SK-N-SH (cell line): Measurements from ENCODE around the gene VAV1. TPM values are rescaled to one million over a fixed set of nuclear protein-coding genes. Genes with fewer than 3 reads are reported as not detected.

Experiments used
- CTCF ChIA-PET: fragments of 300-600, 350-600 bp; formaldehyde crosslinking; extraction: SDS; loops from one replicate; lab custom pipeline; 2021; lab: Yijun Ruan, JAX
- POLR2A ChIA-PET: fragments of 350-600 bp; sonication (Branson Sonifier 250); formaldehyde crosslinking; extraction: SDS; loops from one replicate; lab custom pipeline; 2020; ENCODE audit warnings: antibody characterized with exemption, inconsistent platforms; lab: Yijun Ruan, JAX
- DNase-seq: peaks from one replicate; pipeline ENCODE4 v3.0.0; 2012
- H2AFZ ChIP-seq: fragments of 200-600 bp; sonication (generic); 2 replicates; pipeline ENCODE4 v1.8.1; 2016; ENCODE audit warnings: antibody characterized with exemption, mild to moderate bottlenecking, low read depth
- H3F3A ChIP-seq: fragments of 200-600 bp; sonication (generic); replicated peaks from 2 replicates; pipeline ENCODE3; 2016; ENCODE audit warnings: antibody characterized with exemption, mild to moderate bottlenecking; ENCODE audit not compliant: insufficient read depth
- H3K27ac ChIP-seq, 2 experiments: fragments of 200-500 bp in 1 of 2; fragments of 200-600 bp in 1 of 2; sonication (Bioruptor generic) in 1 of 2; sonication (generic), shearing (Covaris generic) in 1 of 2; 2 replicates each; pipeline versions ENCODE4 v1.5.1 to v1.6.1; 2014 to 2016; ENCODE audit warnings: low read depth in 2 of 2, inconsistent platforms in 1 of 2, low read length in 1 of 2, mild to moderate bottlenecking in 1 of 2, mixed read lengths in 1 of 2
- H3K27me3 ChIP-seq: fragments of 200-600 bp; sonication (generic), shearing (Covaris generic); 2 replicates; pipeline ENCODE4 v1.6.1; 2016; ENCODE audit warnings: mixed run types; ENCODE audit not compliant: insufficient read depth
- H3K36me3 ChIP-seq, 2 experiments: fragments of 200-500 bp in 1 of 2; fragments of 200-600 bp in 1 of 2; sonication (Bioruptor generic) in 1 of 2; sonication (generic) in 1 of 2; replicated peaks in 1 of 2; 2 replicates each; pipeline versions ENCODE3 to v1.5.1; 2014 to 2016; ENCODE audit warnings: low read length in 1 of 2, mild to moderate bottlenecking in 1 of 2; ENCODE audit not compliant: insufficient read depth in 2 of 2, control insufficient read depth in 1 of 2
- H3K4me1 ChIP-seq, 2 experiments: fragments of 200-500 bp in 1 of 2; fragments of 200-600 bp in 1 of 2; sonication (Bioruptor generic) in 1 of 2; sonication (generic), shearing (Covaris generic) in 1 of 2; 2 replicates each; pipeline versions ENCODE4 v1.5.1 to v1.6.1; 2014 to 2016; ENCODE audit warnings: low read depth in 1 of 2, low read length in 1 of 2, mixed run types in 1 of 2; ENCODE audit not compliant: insufficient read depth in 2 of 2, control insufficient read depth in 1 of 2
- H3K4me2 ChIP-seq: fragments of 200-600 bp; sonication (generic), shearing (Covaris generic); 2 replicates; pipeline ENCODE4 v1.6.1; 2017; ENCODE audit warnings: mixed run types
- H3K4me3 ChIP-seq, 2 experiments: fragments of 200-500 bp in 1 of 2; fragments of 200-600 bp in 1 of 2; sonication (Bioruptor generic) in 1 of 2; sonication (generic), shearing (Covaris generic) in 1 of 2; 2 replicates each; pipeline versions ENCODE4 v1.5.1 to v1.8.1; 2014 to 2016; ENCODE audit warnings: low read depth in 2 of 2, inconsistent platforms in 1 of 2, low read length in 1 of 2, mild to moderate bottlenecking in 1 of 2, mixed read lengths in 1 of 2, moderate library complexity in 1 of 2
- H3K79me2 ChIP-seq: fragments of 200-600 bp; sonication (generic); 2 replicates; pipeline ENCODE4 v1.8.1; 2017; ENCODE audit warnings: mild to moderate bottlenecking; ENCODE audit not compliant: insufficient read depth
- H3K9ac ChIP-seq: fragments of 200-600 bp; sonication (generic); 2 replicates; pipeline ENCODE4 v1.6.1; 2017; ENCODE audit warnings: mixed run types
- H3K9me2 ChIP-seq: fragments of 200-600 bp; sonication (generic); 2 replicates; pipeline ENCODE4 v1.6.1; 2017; ENCODE audit warnings: mixed run types
- H3K9me3 ChIP-seq: fragments of 200-600 bp; sonication (generic); 2 replicates; pipeline ENCODE4 v1.6.1; 2017; ENCODE audit warnings: mixed run types, mild to moderate bottlenecking, moderate library complexity
- H4K20me1 ChIP-seq: fragments of 200-600 bp; sonication (generic); 2 replicates; pipeline ENCODE4 v1.6.1; 2017; ENCODE audit warnings: mild to moderate bottlenecking, mixed run types; ENCODE audit not compliant: insufficient read depth
- ELF1 ChIP-seq: IDR thresholded peaks from 2 replicates; pipeline ENCODE4 v1.4.0; 2012
- EP300 ChIP-seq, 2 experiments: IDR thresholded peaks; 2 replicates each; pipeline versions ENCODE4 v1.4.0 to v1.6.1; 2012; ENCODE audit warnings: borderline replicate concordance in 1 of 2, low read depth in 1 of 2, low read length in 1 of 2
- GATA2 ChIP-seq: sonication (generic); formaldehyde crosslinking; IDR thresholded peaks from 2 replicates; pipeline ENCODE4 v1.5.0; 2020; ENCODE audit warnings: mild to moderate bottlenecking, missing genetic modification reagents
- IRF3 ChIP-seq: fragments of 150-350 bp; IDR thresholded peaks from 2 replicates; pipeline ENCODE4 v1.6.1; 2016; ENCODE audit warnings: mild to moderate bottlenecking, low read depth, low read length
- JUND ChIP-seq: IDR thresholded peaks from 2 replicates; pipeline ENCODE4 v1.4.0; 2012
- MEF2A ChIP-seq: IDR thresholded peaks from 2 replicates; pipeline ENCODE4 v1.4.0; 2012; ENCODE audit warnings: low read depth, borderline replicate concordance
- NFIC ChIP-seq: IDR thresholded peaks from 2 replicates; pipeline ENCODE4 v1.4.0; 2012; ENCODE audit warnings: borderline replicate concordance
- NRF1 ChIP-seq: IDR thresholded peaks from 2 replicates; pipeline ENCODE4 v1.6.1; 2012; ENCODE audit warnings: low read depth, mild to moderate bottlenecking, low read length
- PBX3 ChIP-seq: IDR thresholded peaks from 2 replicates; pipeline ENCODE4; 2012
- POLR2AphosphoS5 ChIP-seq: IDR thresholded peaks from 2 replicates; pipeline ENCODE4 v1.6.1; 2012; ENCODE audit warnings: low read depth, low read length
- RAD21 ChIP-seq: IDR thresholded peaks from 2 replicates; pipeline ENCODE4 v1.6.1; 2012; ENCODE audit warnings: mild to moderate bottlenecking, low read length
- RCOR1 ChIP-seq: fragments of 150-350 bp; IDR thresholded peaks from 2 replicates; pipeline ENCODE4 v1.6.1; 2017; ENCODE audit warnings: antibody characterized with exemption, low read length
- RXRA ChIP-seq: IDR thresholded peaks from 2 replicates; pipeline ENCODE4 v1.4.0; 2012; ENCODE audit warnings: low read depth, mild to moderate bottlenecking, borderline replicate concordance
- SMC3 ChIP-seq: IDR thresholded peaks from 2 replicates; pipeline ENCODE4 v1.6.1; 2012; ENCODE audit warnings: low read depth, low read length, improper control_type of control experiment
- TAF1 ChIP-seq: IDR thresholded peaks from 2 replicates; pipeline ENCODE4 v1.6.1; 2012; ENCODE audit warnings: low read depth, mild to moderate bottlenecking, low read length, moderate library complexity, borderline replicate concordance
- TEAD4 ChIP-seq: IDR thresholded peaks from 2 replicates; pipeline ENCODE4 v1.4.0; 2012; ENCODE audit warnings: mild to moderate bottlenecking, borderline replicate concordance; ENCODE audit not compliant: insufficient read depth
- YY1 ChIP-seq: IDR thresholded peaks from 2 replicates; pipeline ENCODE4 v1.4.0; 2012; ENCODE audit warnings: low read depth, mild to moderate bottlenecking
- ZBTB33 ChIP-seq: IDR thresholded peaks from 2 replicates; pipeline ENCODE4 v1.4.0; 2012; ENCODE audit warnings: low read depth, borderline replicate concordance
- polyA plus RNA-seq, 3 experiments: library from polyadenylated mRNA; depleted of rRNA; stranded (reverse); fragments of >200 nt; gene quantifications; 2 replicates each; pipeline ENCODE4 v1.2.3, GENCODE V29; 2012
- TF ChIP-seq, protein P1 (sequence below): IDR thresholded peaks from 2 replicates; pipeline ENCODE4 v1.6.1; 2012; ENCODE audit warnings: mild to moderate bottlenecking, low read depth, low read length, moderate library complexity
- TF ChIP-seq, protein P2 (sequence below): fragments of 150-350 bp; IDR thresholded peaks from 2 replicates; pipeline ENCODE4 v1.6.1; 2017; ENCODE audit warnings: antibody characterized with exemption, low read length, low read depth, borderline replicate concordance

Gene VAV1
- polyA plus RNA-seq, 1 of the 3 experiments (the other 2 are of a cell fraction) = 0.02 TPM

GRCh38 chr19:6894313-6894712 is 121.8 kb downstream of the VAV1 start (continued):
- TF ChIP-seq, protein P1, sequence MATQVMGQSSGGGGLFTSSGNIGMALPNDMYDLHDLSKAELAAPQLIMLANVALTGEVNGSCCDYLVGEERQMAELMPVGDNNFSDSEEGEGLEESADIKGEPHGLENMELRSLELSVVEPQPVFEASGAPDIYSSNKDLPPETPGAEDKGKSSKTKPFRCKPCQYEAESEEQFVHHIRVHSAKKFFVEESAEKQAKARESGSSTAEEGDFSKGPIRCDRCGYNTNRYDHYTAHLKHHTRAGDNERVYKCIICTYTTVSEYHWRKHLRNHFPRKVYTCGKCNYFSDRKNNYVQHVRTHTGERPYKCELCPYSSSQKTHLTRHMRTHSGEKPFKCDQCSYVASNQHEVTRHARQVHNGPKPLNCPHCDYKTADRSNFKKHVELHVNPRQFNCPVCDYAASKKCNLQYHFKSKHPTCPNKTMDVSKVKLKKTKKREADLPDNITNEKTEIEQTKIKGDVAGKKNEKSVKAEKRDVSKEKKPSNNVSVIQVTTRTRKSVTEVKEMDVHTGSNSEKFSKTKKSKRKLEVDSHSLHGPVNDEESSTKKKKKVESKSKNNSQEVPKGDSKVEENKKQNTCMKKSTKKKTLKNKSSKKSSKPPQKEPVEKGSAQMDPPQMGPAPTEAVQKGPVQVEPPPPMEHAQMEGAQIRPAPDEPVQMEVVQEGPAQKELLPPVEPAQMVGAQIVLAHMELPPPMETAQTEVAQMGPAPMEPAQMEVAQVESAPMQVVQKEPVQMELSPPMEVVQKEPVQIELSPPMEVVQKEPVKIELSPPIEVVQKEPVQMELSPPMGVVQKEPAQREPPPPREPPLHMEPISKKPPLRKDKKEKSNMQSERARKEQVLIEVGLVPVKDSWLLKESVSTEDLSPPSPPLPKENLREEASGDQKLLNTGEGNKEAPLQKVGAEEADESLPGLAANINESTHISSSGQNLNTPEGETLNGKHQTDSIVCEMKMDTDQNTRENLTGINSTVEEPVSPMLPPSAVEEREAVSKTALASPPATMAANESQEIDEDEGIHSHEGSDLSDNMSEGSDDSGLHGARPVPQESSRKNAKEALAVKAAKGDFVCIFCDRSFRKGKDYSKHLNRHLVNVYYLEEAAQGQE = no peak
- TF ChIP-seq ELF1 (no peak), MEF2A (no peak), JUND (no peak), YY1 (no peak), POLR2AphosphoS5 (no peak)

GRCh38 chr19:6903446-6903845 is 130.9 kb downstream of the VAV1 start:
- no peaks in the 10 kb centered on the region for H3K36me3 ChIP-seq
- no peak overlapping the region for H3K4me2 ChIP-seq
- H3K9me3 ChIP-seq = no peaks in the 10 kb centered on the region
- H3K9me2 ChIP-seq = no peaks in the 10 kb centered on the region
- no peaks in the 10 kb centered on the region for H4K20me1 ChIP-seq
- no peak overlapping the region for H3K27ac ChIP-seq
- H3K79me2 ChIP-seq = no peaks in the 10 kb centered on the region
- DNase-seq = no peak
- CTCF ChIA-PET = interaction anchor here (0.5 to 0.6 kb wide), 2 partner anchors 300 to 1762 kb away, joined by 3 read pairs; no protein-coding TSS in a partner anchor
- no peaks in the 10 kb centered on the region for H3F3A ChIP-seq
- H2AFZ ChIP-seq = no peak overlapping the region
- TF ChIP-seq RXRA (no peak), GATA2 (CRISPR knock-in tag) (no peak), RCOR1 (no peak), TAF1 (no peak), EP300 (IDR thresholded peaks at IDR 0.05; ENCODE audit: borderline replicate concordance in 1 of 2, low read depth in 1 of 2, low read length in 1 of 2) (no peak), NFIC (no peak), ZBTB33 (no peak), IRF3 (no peak), TEAD4 (no peak), PBX3 (no peak), RAD21 (no peak), SMC3 (no peak), NRF1 (no peak)
- TF ChIP-seq, protein P2, sequence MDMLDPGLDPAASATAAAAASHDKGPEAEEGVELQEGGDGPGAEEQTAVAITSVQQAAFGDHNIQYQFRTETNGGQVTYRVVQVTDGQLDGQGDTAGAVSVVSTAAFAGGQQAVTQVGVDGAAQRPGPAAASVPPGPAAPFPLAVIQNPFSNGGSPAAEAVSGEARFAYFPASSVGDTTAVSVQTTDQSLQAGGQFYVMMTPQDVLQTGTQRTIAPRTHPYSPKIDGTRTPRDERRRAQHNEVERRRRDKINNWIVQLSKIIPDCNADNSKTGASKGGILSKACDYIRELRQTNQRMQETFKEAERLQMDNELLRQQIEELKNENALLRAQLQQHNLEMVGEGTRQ = no peak
- TF ChIP-seq, protein P1 = no peak
- POLR2A ChIA-PET = no interaction called here
- H3K4me1 ChIP-seq = no peaks in the 10 kb centered on the region
- no peaks in the 10 kb centered on the region; the same call in 1 of the 2 replicates for H3K27me3 ChIP-seq
- H3K9ac ChIP-seq = no peak overlapping the region
- H3K4me3 ChIP-seq = no peak overlapping the region
